Coronary artery (tissue), 2 donors: ENCODE data around the gene ARHGEF12.

Source experiments
- DNase-seq: peaks from one replicate; pipeline ENCODE4 v3.0.0-alpha.2; 2017; ENCODE audit warnings: low spot score
- H3K27ac ChIP-seq, 2 donors: fragments of 200-600 bp; sonication (generic); one replicate each; pipeline ENCODE4 v1.5.1; 2016 to 2019
- H3K4me3 ChIP-seq: fragments of 200-600 bp; sonication (generic); 2 replicates; pipeline ENCODE4 v1.5.1; 2016; ENCODE audit warnings: mild to moderate bottlenecking, moderate library complexity
- CTCF ChIP-seq: fragments of 200-600 bp; sonication (generic); IDR thresholded peaks from one replicate; pipeline ENCODE4 v1.5.1; 2019; ENCODE audit warnings: antibody characterized with exemption

The ARHGEF12 gene

GRCh38 chr11:120399307-120399706 is 63.1 kb downstream of the ARHGEF12 start:
- DNase-seq = no peak
- no peak for TF ChIP-seq CTCF
- no peak overlapping the region for H3K27ac ChIP-seq
- no peak overlapping the region for H3K4me3 ChIP-seq

- no peak for TF ChIP-seq CTCF
- no peak for DNase-seq
- H3K4me3 ChIP-seq = peak overlapping the region; percentile 9
- no peak overlapping the region for H3K27ac ChIP-seq
These were observed 64.6 kb downstream of the ARHGEF12 start for GRCh38 chr11:120400564-120401364.

GRCh38 chr11:120401506-120401905 is 65.3 kb downstream of the ARHGEF12 start:
- no peak overlapping the region for H3K27ac ChIP-seq
- DNase-seq = no peak
- no peak overlapping the region for H3K4me3 ChIP-seq
- no peak for TF ChIP-seq CTCF

- Histone ChIP-seq H3K27ac (no peak overlapping the region), H3K4me3 (no peak overlapping the region)
- no peak for TF ChIP-seq CTCF
- no peak for DNase-seq
These were observed 67.8 kb downstream of the ARHGEF12 start for GRCh38 chr11:120403966-120404365.

- H3K27ac ChIP-seq = no peak overlapping the region
- TF ChIP-seq CTCF = no peak
- DNase-seq = no peak
- H3K4me3 ChIP-seq = no peak overlapping the region
These were observed 68.3 kb downstream of the ARHGEF12 start for GRCh38 chr11:120404495-120404894.

- no peak for TF ChIP-seq CTCF
- H3K27ac ChIP-seq = no peak overlapping the region
- no peak overlapping the region for H3K4me3 ChIP-seq
- no peak for DNase-seq
These were observed 73.4 kb downstream of the ARHGEF12 start for GRCh38 chr11:120409655-120410054.
